Ishikawa (cell line): Measurements from ENCODE around the gene CALCOCO2.

Experiments used
- CREB1 ChIP-seq: IDR thresholded peaks from 2 replicates; pipeline ENCODE4 v1.6.1; 2012; ENCODE audit warnings: low read depth
- NFIC ChIP-seq: IDR thresholded peaks from 2 replicates; pipeline ENCODE4 v1.6.1; 2012
- USF1 ChIP-seq: IDR thresholded peaks from 2 replicates; pipeline ENCODE4 v1.6.1; 2012

GRCh38 chr17:48878920-48879898 is 48.4 kb downstream of the CALCOCO2 start:
- no peak for TF ChIP-seq CREB1
- no peak for TF ChIP-seq USF1
- TF ChIP-seq NFIC = no peak
